Transverse colon (tissue), 3 donors: Measurements from ENCODE around the gene GREM2.

Experiments
- EP300 ChIP-seq: sonication (generic); formaldehyde crosslinking; IDR thresholded peaks from one replicate; pipeline ENCODE4 v1.6.1; 2017; ENCODE audit warnings: antibody characterized with exemption, low read depth
- TF ChIP-seq, protein P1 (sequence below), 5 experiments: fragments of 200-600 bp in 3 of 5; fragments of 450-650 bp in 2 of 5; sonication (generic) in 3 of 5; IDR thresholded peaks; 1 replicate in 2 of 5; 2 replicates in 3 of 5; pipeline ENCODE4 v1.5.1; 2016 to 2017; ENCODE audit warnings: antibody characterized with exemption in 5 of 5, inconsistent platforms in 3 of 5, mild to moderate bottlenecking in 2 of 5, moderate library complexity in 1 of 5

DNA sequence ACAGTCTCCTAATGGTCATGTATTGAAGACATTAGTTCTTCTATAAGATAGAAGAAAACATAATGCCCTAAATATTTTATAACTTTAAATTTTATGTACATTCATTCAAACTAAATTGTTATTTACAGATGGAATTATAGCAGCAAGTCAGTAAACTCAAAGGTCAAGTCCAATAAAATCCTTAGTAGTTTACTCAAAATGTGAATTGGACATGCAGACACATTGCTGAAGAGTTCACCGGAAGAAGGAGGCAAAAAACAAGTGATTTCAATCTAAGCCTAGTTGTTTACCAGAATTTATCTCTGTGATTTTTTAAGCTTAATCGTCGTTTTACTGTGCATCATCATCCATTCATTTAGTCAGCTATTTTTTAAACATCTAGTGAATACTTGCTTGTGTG, 149.7 kb downstream of the GREM2 start:
- TF ChIP-seq, protein P1, sequence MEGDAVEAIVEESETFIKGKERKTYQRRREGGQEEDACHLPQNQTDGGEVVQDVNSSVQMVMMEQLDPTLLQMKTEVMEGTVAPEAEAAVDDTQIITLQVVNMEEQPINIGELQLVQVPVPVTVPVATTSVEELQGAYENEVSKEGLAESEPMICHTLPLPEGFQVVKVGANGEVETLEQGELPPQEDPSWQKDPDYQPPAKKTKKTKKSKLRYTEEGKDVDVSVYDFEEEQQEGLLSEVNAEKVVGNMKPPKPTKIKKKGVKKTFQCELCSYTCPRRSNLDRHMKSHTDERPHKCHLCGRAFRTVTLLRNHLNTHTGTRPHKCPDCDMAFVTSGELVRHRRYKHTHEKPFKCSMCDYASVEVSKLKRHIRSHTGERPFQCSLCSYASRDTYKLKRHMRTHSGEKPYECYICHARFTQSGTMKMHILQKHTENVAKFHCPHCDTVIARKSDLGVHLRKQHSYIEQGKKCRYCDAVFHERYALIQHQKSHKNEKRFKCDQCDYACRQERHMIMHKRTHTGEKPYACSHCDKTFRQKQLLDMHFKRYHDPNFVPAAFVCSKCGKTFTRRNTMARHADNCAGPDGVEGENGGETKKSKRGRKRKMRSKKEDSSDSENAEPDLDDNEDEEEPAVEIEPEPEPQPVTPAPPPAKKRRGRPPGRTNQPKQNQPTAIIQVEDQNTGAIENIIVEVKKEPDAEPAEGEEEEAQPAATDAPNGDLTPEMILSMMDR (IDR thresholded peaks at IDR 0.05) = no peak
- no peak for TF ChIP-seq EP300
